Activated naive CD4-positive, alpha-beta T cell treated with anti-CD3 and anti-CD28 coated beads, Interleukin-2, amount 50 U/mL, for 16 hours (primary cell): ENCODE data around the gene PNPLA2.
A peak's percentile ranks its signal among the peaks of the same experiment; 100 is the strongest.

Experiments used
- DNase-seq: peaks from one replicate; pipeline ENCODE4 v3.0.0-alpha.2; 2020

PNPLA2 gene

DNA sequence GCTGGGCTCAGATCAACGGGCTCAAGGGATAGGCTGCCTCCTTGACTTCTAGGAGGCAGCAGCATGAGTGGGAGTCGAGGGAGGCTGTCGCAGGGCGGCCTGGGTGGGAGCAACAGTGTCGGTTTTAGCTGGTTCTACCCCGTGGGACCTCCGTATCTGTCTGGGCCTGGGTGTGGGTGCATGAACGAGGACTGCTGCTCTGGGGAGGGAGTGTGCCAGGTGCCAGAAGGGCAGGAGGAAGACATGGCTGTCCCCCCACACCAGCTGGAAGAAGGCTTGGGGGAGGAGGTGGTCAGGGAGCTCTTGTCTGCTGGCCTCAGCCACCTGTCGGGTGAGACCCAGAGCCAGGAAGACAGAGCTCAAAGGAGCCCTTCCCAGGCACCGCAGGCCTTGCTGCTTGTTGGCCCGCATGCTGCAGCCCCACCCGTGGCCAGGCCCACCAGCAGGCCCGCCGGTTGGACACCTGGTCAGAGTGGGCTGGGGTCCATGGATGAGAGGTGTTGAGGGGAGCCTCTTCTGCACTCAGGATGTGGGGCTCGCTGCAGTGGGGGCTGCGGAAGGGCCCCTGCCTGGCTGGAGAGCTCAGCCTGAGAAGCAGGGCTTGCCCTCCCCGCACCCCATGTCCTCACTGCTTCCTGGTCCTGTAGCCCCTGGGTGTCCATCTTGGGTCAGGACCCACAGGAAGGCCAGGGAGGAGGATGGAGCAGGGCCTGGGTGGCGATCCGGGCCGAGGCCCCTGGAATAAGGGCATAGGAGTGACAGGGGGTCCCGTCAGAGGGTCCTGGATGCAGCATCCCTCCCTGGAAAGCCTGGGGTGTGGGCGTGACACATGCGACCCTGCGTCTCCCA lies 32.3 kb upstream of the PNPLA2 start:
- no peak for DNase-seq

DNA sequence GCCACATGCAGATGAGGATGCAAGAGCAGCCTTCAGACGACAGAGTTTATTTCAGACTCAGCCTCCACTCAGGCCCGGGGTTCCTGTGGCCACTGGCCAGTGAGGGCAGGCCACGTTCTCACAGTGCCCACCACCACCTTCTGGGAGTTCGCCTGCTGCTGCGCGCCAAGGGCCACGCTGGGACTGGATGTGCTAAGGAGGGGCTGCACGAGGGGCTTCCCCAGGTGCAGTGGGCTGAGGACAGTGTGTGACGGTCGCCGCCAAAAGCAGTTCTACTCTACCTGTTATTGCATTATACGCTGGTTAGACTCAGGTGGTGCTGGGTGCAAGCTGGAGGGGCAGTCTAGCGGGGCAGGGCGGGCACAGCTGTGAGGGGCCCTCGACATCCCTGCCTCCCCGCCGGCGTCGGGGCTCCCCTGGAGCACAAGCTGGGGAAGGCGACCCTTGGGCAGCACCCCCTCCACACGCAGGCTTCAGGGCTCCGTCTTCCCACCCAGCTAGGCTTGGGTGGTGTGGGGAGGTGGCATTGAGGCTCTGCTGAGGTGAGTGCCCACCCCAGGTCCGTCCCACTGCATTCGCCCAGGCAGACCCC lies 31.5 kb upstream of the PNPLA2 start:
- DNase-seq: no peak

- DNase-seq: no peak
Measured at GRCh38 chr11:788009-788640, 30.6 kb upstream of the PNPLA2 start.

DNA sequence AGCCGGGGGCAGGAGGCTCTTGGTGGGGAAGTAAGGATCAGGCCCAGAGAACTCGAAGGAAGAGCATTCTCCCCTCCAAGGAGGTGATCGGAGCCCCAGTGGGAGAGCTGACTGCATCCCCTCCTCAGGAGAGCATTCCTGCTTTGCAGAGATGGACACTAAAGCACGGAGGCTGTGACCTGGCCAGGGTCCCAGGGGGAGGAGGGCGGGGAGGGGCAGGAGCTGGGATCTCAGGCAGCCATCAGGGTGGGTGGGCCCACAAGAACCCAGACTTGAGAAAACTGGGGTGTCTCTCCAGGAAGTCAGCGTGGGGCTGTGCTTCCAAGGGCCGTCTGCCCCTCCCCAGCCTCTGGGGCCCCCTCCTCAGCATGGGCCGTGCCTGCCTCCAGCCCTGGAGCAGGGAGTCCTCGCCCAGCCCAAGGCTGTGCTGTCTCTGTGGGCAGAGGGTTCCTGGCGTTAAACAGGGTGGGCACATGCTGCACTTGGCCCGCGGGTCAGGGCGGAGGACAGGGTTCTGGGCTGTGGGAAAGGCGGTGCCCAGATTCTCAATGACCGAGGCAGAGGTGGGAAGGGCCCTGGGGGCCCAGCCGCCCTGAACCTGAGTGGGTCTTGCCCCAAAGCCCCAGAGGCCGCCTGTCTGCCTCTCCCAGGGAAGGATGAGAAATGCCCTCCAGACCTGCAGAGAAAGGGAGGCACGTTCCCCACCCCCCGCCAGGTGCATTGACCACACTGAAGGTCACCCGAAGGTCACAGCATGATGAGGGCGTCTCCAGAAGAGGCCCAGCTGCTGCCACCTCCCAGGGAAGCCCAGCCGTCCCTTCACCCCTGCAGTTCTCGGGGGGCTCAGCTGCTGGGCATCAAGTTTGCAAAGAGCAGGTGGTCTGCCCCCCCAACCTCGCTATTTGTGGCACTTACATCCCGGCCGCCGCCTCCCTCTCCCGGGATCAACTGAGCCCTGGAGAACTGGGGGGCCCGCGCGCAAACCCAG lies 29.5 kb upstream of the PNPLA2 start:
- DNase-seq: no peak

GRCh38 chr11:789943-790342 lies 28.8 kb upstream of the PNPLA2 start, which contains the start of gene CEND1:
Gene CEND1, minus strand, starts transcription at chr11:790090. Its CDS starts 1,514 bp downstream, at chr11:788576.
- peak; percentile 43 for DNase-seq

DNA sequence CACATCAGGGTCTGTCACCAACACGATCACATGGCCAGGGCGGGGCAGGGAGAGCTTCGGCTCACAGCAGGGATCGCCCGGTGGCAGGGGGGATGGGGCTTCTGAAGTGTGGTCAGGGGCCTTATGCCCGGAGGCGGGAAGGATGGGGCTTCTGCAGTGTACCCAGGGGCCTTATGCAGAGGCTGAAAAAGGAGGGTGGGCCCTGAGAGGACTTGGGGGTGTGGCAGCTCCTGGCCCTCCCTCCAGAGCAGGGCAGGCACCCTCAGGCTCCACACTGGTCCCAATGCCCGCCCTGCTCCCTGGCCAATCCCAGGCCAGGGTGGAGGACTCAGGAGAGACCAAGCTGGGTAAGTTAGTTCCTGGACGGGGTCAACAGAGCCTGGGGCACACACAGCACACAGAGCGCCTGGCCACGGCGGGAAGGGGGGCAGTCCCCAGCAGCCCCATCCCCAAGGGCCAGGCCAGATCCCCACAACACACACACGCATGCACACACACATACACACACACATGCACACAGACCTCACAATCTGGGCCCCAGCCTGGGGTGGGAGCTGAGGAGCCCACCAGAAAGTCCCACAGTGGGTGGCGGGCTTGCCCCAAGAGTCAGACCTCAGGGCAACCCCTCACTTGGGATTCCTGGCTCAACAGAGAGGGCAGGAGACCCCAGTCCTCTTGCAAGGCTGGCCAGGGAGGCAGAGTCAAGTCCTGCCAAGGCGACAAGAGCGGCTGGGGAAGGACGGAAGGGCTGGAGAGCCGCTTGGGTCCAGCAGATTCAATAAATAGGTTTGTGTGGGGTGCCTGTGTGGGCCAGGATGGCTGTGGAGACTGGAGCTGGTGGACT lies 27.8 kb upstream of the PNPLA2 start:
- DNase-seq: no peak

- no peak for DNase-seq
Measured at GRCh38 chr11:791658-792534, 26.8 kb upstream of the PNPLA2 start.

- no peak for DNase-seq
Measured at GRCh38 chr11:792535-792821, 26.2 kb upstream of the PNPLA2 start.

GRCh38 chr11:792873-793272 lies 25.8 kb upstream of the PNPLA2 start:
- no peak for DNase-seq

GRCh38 chr11:793556-793955 lies 25.2 kb upstream of the PNPLA2 start:
- DNase-seq: no peak

DNA sequence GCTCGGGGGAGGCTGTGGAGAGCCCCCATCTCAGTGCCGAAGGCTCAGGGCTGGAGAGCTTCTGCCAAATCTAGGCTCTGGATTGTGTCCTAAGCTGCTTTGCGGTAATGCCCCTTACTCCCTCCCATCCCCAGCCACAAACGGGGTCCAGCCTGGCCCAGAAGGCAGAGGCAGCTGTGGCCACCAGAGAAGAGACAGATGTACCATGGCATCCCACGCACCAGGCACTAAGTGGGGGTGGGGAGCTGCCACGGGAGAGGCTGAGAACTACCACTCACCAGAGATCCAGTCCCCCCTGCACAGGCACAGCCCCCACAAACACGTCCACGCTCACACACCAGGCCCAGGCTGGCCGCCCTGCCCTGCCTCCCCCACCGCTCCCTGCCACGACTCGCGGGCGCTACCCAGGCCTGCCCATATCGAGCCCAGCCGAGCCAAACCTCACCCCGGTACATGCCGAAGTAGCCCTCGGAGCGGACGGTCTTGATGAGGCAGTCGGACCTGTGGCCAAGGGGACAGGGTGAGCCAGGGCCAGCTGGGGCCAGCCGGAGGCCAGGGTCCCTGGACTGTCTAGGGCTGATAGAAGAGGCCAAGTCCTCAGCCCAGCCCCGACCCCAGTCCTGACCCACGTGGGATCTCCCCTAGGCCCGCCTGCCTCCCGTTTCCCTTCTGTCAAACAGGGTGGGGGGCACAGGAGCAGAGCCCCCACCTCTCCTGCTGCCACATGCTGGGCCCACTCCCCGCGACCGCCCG lies 24.5 kb upstream of the PNPLA2 start:
- DNase-seq: no peak

- DNase-seq: no peak
Measured at GRCh38 chr11:794766-795633, 23.7 kb upstream of the PNPLA2 start.

DNA sequence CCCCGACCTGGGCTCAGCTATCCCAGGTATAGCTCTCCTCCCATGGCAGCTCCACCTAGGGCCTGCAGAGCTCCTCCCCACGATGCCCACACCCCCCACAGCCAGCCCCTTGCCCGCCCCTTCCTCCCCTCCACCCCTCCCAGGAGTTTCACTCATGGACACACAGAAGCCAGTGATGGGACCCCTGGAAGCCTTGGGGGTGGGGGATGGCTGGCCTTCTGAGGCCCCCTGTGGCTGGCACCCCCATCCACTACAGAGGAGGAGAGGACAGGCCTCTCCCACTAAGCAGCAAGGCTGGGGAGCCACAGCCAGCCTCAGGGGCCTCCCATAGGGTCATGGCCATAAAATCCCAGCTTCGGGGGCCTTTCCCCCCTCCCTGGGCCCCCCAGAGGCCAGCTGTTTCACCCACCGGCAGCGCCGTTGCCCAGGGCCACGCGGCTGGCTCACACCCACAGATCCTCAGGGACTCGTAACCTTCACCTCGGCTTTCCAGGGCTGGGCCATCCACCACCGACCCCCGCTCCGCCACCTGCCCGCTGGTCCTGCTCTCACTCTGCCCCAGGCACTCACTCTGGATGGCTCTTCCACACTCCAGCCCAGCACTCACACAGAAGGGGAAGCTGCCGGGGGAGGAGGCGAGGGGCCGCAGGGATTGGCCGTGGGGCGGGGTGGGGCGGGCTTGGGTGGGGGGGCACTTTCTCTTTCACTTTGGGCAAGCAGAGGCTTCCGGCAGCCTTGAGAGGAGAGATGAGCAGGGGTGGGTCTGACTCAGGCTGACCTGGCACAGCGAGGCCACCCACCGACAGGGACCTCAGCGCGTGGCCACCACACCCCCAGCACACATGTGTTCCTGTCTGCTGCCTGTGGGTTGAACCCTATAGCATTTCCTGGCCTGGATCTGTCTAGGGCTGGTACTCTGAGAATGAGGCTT lies 22.8 kb upstream of the PNPLA2 start:
- peak; percentile 81 for DNase-seq

DNA sequence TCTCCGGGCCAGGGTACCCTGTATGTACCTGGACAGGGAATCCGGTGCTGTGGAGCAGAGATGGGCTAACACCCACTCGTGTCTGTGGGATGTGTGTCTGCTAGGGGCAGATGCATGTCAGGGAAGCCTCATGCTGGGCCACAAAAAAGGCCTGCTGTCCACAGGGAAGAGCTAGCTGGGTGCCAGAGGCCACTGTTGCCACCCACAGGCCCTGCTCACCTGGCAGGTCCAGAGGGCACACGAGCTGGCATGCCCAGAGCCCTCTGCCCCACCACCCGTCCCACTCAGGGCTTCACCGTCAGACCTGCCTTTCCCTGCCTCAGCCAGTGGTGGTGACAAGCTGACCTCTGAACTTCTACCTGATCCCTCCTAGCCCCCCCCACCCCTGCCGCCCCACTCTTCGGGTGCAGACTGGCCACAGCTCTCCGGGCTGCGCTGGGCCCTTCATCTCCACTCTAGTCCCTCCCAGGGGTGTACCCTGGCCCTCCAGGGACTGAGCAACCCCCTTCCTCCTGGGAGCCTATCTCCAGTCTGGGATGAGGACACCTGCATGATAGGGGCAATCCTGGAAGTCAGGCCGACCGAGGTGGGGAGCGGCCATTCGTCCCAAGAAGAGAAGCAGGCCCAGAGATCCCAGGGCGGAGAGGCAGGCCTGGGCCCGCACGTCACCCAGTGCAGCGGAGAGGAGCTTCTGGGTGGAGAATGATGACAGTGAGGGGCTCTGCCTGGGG lies 22.0 kb upstream of the PNPLA2 start:
- DNase-seq: no peak

DNA sequence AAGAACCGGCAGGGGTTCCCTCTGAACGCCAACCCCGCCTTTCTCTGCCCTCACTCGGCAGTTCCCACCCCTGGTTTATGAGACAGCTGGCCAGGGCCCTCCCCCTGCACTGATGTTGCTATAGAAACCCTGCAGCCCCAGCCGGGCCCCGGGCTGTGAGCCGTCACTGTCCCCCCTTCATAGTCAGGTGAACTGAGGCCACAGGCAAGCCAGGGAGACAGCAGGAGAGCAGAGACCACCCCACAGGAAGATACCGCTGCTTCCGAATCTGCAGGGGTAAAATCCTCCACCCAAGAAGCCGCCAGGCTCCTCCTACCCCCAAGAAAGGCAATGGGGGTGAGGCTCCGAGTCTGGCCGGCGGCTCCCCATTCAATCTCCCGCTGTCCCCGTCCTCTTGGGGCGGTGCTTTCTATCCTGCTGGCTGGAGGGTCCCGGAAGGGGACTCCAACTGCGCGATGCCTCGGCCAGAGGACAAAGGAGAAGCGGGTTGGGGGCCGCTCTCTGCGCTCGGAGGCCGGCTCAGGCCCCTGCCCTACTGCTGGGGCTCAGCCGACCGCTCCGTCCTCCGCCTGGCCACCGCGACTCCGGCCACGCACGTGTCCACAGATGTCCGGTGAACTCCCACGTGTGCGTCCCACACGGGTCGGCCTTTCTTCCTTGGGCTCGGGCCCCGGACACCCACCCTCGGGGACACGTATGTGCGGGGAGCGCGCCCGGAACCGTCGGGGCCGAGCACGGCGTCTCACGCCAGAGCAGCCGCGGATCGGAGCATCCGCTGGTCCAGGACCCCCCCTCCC lies 21.2 kb upstream of the PNPLA2 start:
- peak; percentile 78 for DNase-seq

DNA sequence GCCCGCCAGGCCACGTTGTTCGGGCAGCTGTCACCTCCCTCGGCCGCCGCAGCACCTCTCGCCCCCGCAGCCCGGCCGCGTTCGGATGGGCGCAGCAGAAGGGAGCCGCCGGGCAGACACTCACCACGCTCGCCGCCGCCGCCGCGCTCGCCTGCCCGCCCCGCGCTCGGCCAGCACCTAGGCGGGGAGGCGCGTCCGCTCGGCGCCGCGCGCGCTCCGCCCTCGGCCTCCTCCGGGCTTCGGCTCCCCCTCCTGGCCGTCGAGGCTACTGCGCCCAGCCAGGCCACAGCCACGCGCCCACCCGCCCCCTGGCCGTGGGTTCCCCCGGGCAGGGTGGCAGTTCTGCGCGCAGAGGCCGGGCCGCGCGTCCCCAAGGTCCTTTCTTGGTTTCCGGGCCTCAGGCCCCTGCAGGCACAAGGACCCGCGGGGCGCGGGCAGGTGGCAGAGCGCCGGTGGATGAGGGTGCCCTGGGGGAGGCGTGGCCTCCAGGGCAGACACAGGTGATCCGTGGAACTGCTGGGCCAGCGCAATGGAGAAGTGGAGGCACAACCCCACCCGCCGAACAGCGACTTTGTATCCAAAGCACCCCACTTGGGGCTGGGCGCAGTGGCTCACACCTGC lies 20.5 kb upstream of the PNPLA2 start, which contains the start of gene SLC25A22:
TSS of gene SLC25A22 (minus strand) at position 189 of the 621 bp plus-strand sequence. CDS start 3,275 bp downstream, outside the sequence.
- peak; percentile 88 for DNase-seq
